ENCODE results near the gene FFAR3.
"Not testable (repeated sequence)": the region's sequence is repeated elsewhere in the genome, so short reads cannot be mapped to it uniquely, and the experiment has no call there.

Gene FFAR3

GRCh38 chr19:35399231-35399630, 41.0 kb downstream of the FFAR3 start:
- Histone ChIP-seq H3K4me1 (ENCODE audit: insufficient read depth, low read length, severe bottlenecking) (no peaks in the 10 kb centered on the region), H3K36me3 (ENCODE audit: insufficient read depth, low read length) (no peaks in the 10 kb centered on the region), H3K27me3 (ENCODE audit: insufficient read depth, low read length) (no peaks in the 10 kb centered on the region; the same call in 1 of the 2 replicates), H3K4me2 (ENCODE audit: low read length) (no peak overlapping the region), H2AFZ (ENCODE audit: low read length) (no peak overlapping the region), H3K79me2 (ENCODE audit: insufficient read depth, low read length) (no peaks in the 10 kb centered on the region), H3K9ac (ENCODE audit: low read length) (no peak overlapping the region), H3K9me3 (ENCODE audit: low read length) (no peaks in the 10 kb centered on the region), H3K9me2 (ENCODE audit: low read depth, low read length) (no peaks in the 10 kb centered on the region), H3K27ac (ENCODE audit: low read depth, low read length, poor library complexity, severe bottlenecking) (no peak overlapping the region), H3K4me3 (ENCODE audit: low read depth, low read length, poor library complexity, severe bottlenecking) (no peak overlapping the region), H4K20me1 (ENCODE audit: insufficient read depth, low read length) (no peaks in the 10 kb centered on the region), H3F3A (ENCODE audit: insufficient read depth, low read length) (no peaks in the 10 kb centered on the region)
- TF ChIP-seq EZH2 (IDR thresholded peaks at IDR 0.05; ENCODE audit: borderline replicate concordance, low read length) = no peak
- no peak for TF ChIP-seq CTCF (IDR thresholded peaks at IDR 0.05; ENCODE audit: low read length)

GRCh38 chr19:35399948-35400772, 41.9 kb downstream of the FFAR3 start:
- Histone ChIP-seq H3K4me2 (ENCODE audit: low read length) (no peak overlapping the region), H3K27me3 (ENCODE audit: insufficient read depth, low read length) (peaks cover 3% of the 10 kb centered on the region; the same call in 1 of the 2 replicates), H3K4me1 (ENCODE audit: insufficient read depth, low read length, severe bottlenecking) (no peaks in the 10 kb centered on the region), H3K27ac (ENCODE audit: low read depth, low read length, poor library complexity, severe bottlenecking) (no peak overlapping the region), H2AFZ (ENCODE audit: low read length) (no peak overlapping the region), H3K9me3 (ENCODE audit: low read length) (no peaks in the 10 kb centered on the region), H3K4me3 (ENCODE audit: low read depth, low read length, poor library complexity, severe bottlenecking) (no peak overlapping the region), H3K9ac (ENCODE audit: low read length) (no peak overlapping the region), H3K36me3 (ENCODE audit: insufficient read depth, low read length) (no peaks in the 10 kb centered on the region), H4K20me1 (ENCODE audit: insufficient read depth, low read length) (no peaks in the 10 kb centered on the region), H3K9me2 (ENCODE audit: low read depth, low read length) (no peaks in the 10 kb centered on the region), H3F3A (ENCODE audit: insufficient read depth, low read length) (no peaks in the 10 kb centered on the region), H3K79me2 (ENCODE audit: insufficient read depth, low read length) (no peaks in the 10 kb centered on the region)
- TF ChIP-seq CTCF (IDR thresholded peaks at IDR 0.05; ENCODE audit: low read length) (no peak), EZH2 (IDR thresholded peaks at IDR 0.05; ENCODE audit: borderline replicate concordance, low read length) (no peak)

GRCh38 chr19:35400773-35401100, 42.5 kb downstream of the FFAR3 start:
- no peak overlapping the region for H3K4me2 ChIP-seq (ENCODE audit: low read length)
- H3K4me3 ChIP-seq (ENCODE audit: low read depth, low read length, poor library complexity, severe bottlenecking) = no peak overlapping the region
- peaks cover 3% of the 10 kb centered on the region; the same call in 1 of the 2 replicates for H3K27me3 ChIP-seq (ENCODE audit: insufficient read depth, low read length)
- H3K4me1 ChIP-seq (ENCODE audit: insufficient read depth, low read length, severe bottlenecking) = no peaks in the 10 kb centered on the region
- H3K36me3 ChIP-seq (ENCODE audit: insufficient read depth, low read length) = no peaks in the 10 kb centered on the region
- H3K79me2 ChIP-seq (ENCODE audit: insufficient read depth, low read length) = no peaks in the 10 kb centered on the region
- no peaks in the 10 kb centered on the region for H3K9me3 ChIP-seq (ENCODE audit: low read length)
- H2AFZ ChIP-seq (ENCODE audit: low read length) = no peak overlapping the region
- H3K9ac ChIP-seq (ENCODE audit: low read length) = no peak overlapping the region
- no peaks in the 10 kb centered on the region for H4K20me1 ChIP-seq (ENCODE audit: insufficient read depth, low read length)
- TF ChIP-seq CTCF (IDR thresholded peaks at IDR 0.05; ENCODE audit: low read length) (no peak), EZH2 (IDR thresholded peaks at IDR 0.05; ENCODE audit: borderline replicate concordance, low read length) (no peak)
- no peaks in the 10 kb centered on the region for H3K9me2 ChIP-seq (ENCODE audit: low read depth, low read length)
- H3K27ac ChIP-seq (ENCODE audit: low read depth, low read length, poor library complexity, severe bottlenecking) = no peak overlapping the region
- no peaks in the 10 kb centered on the region for H3F3A ChIP-seq (ENCODE audit: insufficient read depth, low read length)

- not testable (repeated sequence) for H3K4me1 ChIP-seq (ENCODE audit: insufficient read depth, low read length, severe bottlenecking); H3K9me2 ChIP-seq (ENCODE audit: low read depth, low read length); H3K27me3 ChIP-seq (ENCODE audit: insufficient read depth, low read length); H3K9ac ChIP-seq (ENCODE audit: low read length); H3F3A ChIP-seq (ENCODE audit: insufficient read depth, low read length); H4K20me1 ChIP-seq (ENCODE audit: insufficient read depth, low read length); H3K27ac ChIP-seq (ENCODE audit: low read depth, low read length, poor library complexity, severe bottlenecking); H3K36me3 ChIP-seq (ENCODE audit: insufficient read depth, low read length); H3K9me3 ChIP-seq (ENCODE audit: low read length); H2AFZ ChIP-seq (ENCODE audit: low read length); H3K4me2 ChIP-seq (ENCODE audit: low read length); H3K4me3 ChIP-seq (ENCODE audit: low read depth, low read length, poor library complexity, severe bottlenecking); H3K79me2 ChIP-seq (ENCODE audit: insufficient read depth, low read length)
Observed at GRCh38 chr19:35401416-35401815, 43.2 kb downstream of the FFAR3 start.

All from OCI-LY1 (cell line).